Smooth muscle cell of the brain vasculature (primary cell): ENCODE results near the gene CTDSP1.

Experiments
- DNase-seq: peaks from one replicate; pipeline ENCODE4 v3.0.0-alpha.2; 2012; ENCODE audit warnings: low read depth, low spot score

Gene CTDSP1

DNA sequence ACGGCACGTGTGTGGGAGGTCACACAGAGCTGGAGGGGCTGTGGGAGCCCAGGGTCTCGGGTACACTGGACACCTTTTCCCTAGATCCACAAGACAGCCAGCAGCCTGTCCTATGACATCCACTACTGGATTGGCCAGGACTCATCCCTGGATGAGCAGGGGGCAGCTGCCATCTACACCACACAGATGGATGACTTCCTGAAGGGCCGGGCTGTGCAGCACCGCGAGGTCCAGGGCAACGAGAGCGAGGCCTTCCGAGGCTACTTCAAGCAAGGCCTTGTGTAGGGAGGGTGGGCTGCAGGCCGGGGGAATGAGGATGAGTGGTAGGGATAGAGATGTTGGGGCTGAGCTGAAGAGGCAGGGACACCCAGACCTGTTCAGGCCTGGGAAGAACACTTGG, 25.9 kb downstream of the CTDSP1 start:
- no peak for DNase-seq

GRCh38 chr2:218427741-218428140, 28.1 kb downstream of the CTDSP1 start:
- no peak for DNase-seq

- no peak for DNase-seq
Observed at GRCh38 chr2:218428846-218429558, 29.3 kb downstream of the CTDSP1 start.

GRCh38 chr2:218429911-218430692, 30.4 kb downstream of the CTDSP1 start:
- no peak for DNase-seq

- DNase-seq: no peak
Observed at GRCh38 chr2:218430721-218431120, 31.1 kb downstream of the CTDSP1 start.

- no peak for DNase-seq
Observed at GRCh38 chr2:218431878-218432277, 32.2 kb downstream of the CTDSP1 start.

DNA sequence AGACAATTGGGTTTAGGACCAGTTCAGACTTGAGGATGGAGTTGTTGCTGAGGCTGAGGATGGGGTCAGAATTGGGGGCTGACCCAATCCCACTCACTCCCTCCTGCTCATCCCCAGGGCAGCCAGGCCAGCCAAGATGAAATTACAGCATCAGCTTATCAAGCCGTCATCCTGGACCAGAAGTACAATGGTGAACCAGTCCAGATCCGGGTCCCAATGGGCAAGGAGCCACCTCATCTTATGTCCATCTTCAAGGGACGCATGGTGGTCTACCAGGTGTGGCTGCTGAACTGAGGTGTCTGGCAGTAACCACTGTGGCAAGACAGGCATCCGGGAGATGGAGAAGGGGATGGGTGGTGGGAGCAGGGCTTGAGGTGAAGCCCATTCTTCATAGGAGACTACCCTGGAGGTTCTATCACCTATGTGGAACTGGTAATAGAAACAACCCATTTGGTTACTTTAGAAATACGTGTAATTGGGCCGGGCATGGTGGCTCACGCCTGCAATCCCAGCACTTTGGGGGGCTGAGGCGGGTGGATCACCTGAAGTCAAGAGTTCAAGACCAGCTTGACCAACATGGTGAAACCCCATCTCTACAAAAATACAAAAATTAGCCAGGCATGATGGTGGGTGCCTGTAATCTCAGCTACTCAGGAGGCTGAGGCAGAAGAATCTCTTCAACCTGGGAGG, 33.2 kb downstream of the CTDSP1 start:
- no peak for DNase-seq

- no peak for DNase-seq
Observed at GRCh38 chr2:218434456-218434855, 34.8 kb downstream of the CTDSP1 start.

DNA sequence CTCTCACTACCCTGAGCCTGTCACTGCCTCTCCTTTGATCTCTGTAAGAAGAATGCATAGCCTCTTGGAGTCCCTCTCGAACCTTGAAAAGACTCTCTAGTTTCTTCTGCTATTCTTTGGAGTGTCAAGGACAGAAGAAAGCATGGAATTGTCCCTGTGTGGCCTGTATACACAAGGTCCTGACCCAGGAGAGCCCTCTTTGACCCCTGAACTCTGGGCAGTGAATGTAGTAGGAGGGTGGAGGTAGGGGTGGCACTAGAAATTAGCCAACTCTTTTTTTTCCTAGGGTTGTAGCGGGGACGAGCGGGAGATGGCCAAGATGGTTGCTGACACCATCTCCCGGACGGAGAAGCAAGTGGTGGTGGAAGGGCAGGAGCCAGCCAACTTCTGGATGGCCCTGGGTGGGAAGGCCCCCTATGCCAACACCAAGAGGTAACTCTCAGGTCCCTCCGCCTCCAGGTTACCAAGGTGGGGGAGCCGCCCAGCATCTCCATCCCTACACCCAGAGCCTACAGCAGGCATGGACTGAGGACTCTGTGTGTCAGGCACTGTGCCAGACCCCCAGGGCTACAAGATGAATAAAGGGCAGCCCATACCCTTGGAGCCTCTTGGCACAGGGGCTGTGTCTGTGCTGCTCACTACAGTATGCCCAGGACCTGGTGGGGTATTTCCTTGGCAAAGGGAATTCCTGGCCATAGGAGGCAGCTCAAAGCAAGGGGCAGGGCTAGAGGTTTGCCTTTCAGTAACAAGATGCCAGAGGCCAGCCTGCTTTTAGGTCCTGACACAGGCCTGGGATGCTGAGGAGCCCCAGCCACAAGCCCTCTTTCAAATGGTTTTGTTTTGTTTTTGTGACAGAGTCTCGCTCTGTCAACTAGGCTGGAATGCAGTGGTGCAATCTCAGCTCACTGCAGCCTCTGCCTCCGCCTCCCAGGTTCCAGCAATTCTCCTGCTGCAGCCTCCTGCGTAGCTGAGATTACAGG, 35.6 kb downstream of the CTDSP1 start:
- DNase-seq: no peak

DNA sequence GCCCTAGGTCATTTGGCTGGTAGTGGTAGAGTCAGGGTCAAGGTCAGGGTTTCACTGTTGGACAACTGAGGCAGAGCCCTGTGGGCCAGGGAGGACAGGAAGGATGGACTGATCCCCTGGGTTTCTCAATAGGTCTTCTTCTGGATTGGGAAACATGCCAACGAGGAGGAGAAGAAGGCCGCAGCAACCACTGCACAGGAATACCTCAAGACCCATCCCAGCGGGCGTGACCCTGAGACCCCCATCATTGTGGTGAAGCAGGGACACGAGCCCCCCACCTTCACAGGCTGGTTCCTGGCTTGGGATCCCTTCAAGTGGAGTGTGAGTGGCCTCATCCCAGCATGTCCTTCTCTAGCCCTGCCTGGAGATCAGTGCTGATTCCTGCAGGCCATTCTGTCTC, 37.3 kb downstream of the CTDSP1 start:
- DNase-seq: no peak

GRCh38 chr2:218437969-218438368, 38.3 kb downstream of the CTDSP1 start:
- DNase-seq: no peak

- no peak for DNase-seq
Observed at GRCh38 chr2:218438596-218438995, 38.9 kb downstream of the CTDSP1 start.

DNA sequence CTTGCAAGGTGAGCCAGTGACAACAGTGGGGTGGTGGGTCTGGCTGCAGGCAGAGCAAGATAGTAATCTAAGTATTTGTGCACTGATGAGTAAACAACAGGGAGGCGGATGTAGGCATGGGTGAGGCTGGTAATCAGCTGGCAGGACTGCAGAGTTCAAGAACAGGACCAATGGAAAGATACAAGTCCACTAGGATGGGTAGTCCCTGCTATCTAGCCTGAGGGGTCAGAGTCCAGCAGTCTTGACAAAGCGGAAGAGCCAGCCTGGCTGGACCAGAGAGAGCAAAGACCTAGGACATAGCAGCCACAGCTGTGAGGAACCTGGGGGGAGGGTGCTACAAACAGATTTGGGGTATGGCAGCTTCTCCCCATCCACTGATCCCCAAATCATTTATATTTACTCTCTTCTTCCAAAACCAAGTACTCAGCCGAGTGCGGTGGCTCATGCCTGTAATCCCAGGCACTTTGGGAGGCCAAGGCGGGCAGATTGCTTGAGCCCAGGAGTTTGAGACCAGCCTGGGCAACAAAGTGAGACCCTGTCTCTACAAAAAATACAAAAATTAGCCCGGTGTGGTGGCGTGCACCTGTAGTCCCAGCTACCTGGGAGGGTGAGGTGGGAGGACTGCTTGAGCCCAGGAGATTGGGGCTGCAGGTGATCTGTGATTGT, 45.2 kb downstream of the CTDSP1 start:
- no peak for DNase-seq

DNA sequence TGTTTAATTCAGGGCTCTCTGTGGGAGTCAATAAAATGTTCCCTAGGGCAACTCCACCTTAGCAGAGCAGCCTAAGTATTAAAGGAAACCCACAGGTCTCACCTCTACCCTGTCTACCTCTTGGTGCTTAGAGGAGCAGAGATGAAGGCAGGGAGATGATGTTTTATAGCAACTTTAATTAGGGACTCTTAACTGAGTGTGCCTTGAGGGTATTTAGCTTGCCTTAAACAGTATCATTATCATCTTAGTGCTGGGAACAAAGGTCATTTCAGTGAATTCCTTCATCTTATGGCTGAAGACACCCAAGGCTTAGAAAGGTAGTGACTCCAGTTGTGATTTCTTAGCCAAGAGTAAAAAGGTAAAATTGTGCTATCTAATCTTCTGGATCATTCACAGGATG, 45.9 kb downstream of the CTDSP1 start:
- no peak for DNase-seq

GRCh38 chr2:218446547-218446946, 46.9 kb downstream of the CTDSP1 start:
- no peak for DNase-seq

DNA sequence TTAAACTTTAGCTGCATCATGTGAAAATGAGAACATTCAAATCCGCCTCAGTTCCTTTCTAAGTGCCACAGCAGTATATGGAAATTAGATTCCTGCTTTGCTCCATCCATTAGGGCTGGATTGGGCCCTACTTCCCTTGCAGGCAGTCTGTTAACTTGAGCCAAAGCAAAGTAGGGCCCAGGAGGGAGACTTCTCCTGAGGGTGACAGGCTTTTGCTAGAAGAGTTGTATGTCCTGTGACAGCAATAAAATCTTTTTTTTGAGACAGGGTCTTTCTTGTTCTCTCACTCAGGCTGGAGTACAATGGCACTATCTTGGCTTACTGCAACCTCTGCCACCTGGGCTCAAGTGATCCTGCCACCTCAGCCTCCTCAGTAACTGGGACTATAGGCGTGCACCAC, 47.4 kb downstream of the CTDSP1 start:
- no peak for DNase-seq

DNA sequence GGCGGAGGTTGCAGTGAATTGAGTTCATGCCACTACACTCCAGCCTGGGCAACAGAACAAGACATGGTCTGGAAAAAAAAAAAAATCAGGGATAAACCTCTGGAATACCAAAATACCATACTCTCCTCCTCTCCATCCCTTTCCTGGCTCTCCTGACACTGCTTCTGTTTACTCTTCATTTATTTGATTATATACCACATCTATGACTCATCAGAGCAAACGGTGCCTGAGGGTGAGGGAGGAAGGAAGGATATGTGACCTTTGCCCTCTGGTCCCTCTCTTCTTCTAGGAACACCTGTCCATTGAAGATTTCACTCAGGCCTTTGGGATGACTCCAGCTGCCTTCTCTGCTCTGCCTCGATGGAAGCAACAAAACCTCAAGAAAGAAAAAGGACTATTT, 49.3 kb downstream of the CTDSP1 start:
- no peak for DNase-seq

DNA sequence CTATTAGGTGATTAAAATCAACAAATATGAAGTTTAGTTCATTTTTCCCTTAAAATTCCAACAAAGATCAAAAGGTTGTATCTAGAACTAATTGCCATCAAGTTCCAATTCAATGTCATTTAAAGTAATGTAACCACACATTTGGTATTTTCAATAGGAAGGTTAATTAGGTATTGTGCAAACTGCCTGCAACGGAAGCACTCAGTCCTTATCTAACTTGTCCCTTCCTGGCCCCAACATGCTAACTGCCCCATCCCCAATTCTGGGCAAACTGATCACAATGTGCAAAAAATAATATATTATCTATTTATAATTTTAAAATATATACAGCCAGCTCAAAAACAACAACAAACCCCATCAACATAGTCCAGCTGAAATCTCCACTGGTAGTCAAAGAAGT, 52.4 kb downstream of the CTDSP1 start:
- no peak for DNase-seq
